H9 (cell line): ENCODE measurements around the gene GPR82. TPM values are rescaled to one million over a fixed set of nuclear protein-coding genes. Genes with fewer than 3 reads are reported as not detected.

Source experiments
- DNase-seq: peaks from one replicate; pipeline ENCODE4 v3.0.0-alpha.2; 2017
- H2AFZ ChIP-seq: one replicate; pipeline ENCODE4 v1.6.1; 2013; ENCODE audit warnings: mild to moderate bottlenecking, low read length, control low read depth, moderate library complexity
- H2AK5ac ChIP-seq: 2 replicates; pipeline ENCODE4 v1.6.1; 2013; ENCODE audit warnings: low read length, control low read depth, mixed read lengths; ENCODE audit not compliant: insufficient read length
- H2BK120ac ChIP-seq: one replicate; pipeline ENCODE4 v1.6.1; 2013; ENCODE audit warnings: low read depth, mild to moderate bottlenecking, low read length, control low read depth, inconsistent platforms; ENCODE audit not compliant: poor library complexity, severe bottlenecking
- H2BK12ac ChIP-seq: 2 replicates; pipeline ENCODE4 v1.6.1; 2013; ENCODE audit warnings: low read length, control low read depth, mixed read lengths, low read depth; ENCODE audit not compliant: insufficient read length
- H2BK15ac ChIP-seq: 2 replicates; pipeline ENCODE4 v1.6.1; 2013; ENCODE audit warnings: low read depth, low read length, control low read depth
- H2BK20ac ChIP-seq: one replicate; pipeline ENCODE4 v1.6.1; 2013; ENCODE audit warnings: low read depth, mild to moderate bottlenecking, low read length, control low read depth, inconsistent platforms; ENCODE audit not compliant: poor library complexity, severe bottlenecking
- H2BK5ac ChIP-seq: 2 replicates; pipeline ENCODE4 v1.6.1; 2013; ENCODE audit warnings: low read length, control low read depth, mixed read lengths; ENCODE audit not compliant: insufficient read length
- H3K14ac ChIP-seq: 2 replicates; pipeline ENCODE4 v1.6.1; 2013; ENCODE audit warnings: low read length, control low read depth; ENCODE audit not compliant: insufficient read depth
- H3K18ac ChIP-seq: 2 replicates; pipeline ENCODE4 v1.6.1; 2013; ENCODE audit warnings: low read depth, mild to moderate bottlenecking, mixed read lengths, low read length, control low read depth; ENCODE audit not compliant: insufficient read length
- H3K23ac ChIP-seq: 2 replicates; pipeline ENCODE4 v1.6.1; 2013; ENCODE audit warnings: low read length, control low read depth, mixed read lengths, low read depth; ENCODE audit not compliant: insufficient read length
- H3K23me2 ChIP-seq: 2 replicates; pipeline ENCODE4 v1.6.1; 2013; ENCODE audit warnings: low read depth, mild to moderate bottlenecking, mixed read lengths, low read length, control low read depth; ENCODE audit not compliant: insufficient read length, poor library complexity, severe bottlenecking
- H3K27ac ChIP-seq: 2 replicates; pipeline ENCODE4 v1.5.1; 2013; ENCODE audit warnings: low read length, control low read depth, mixed read lengths, low read depth; ENCODE audit not compliant: insufficient read length
- H3K27me3 ChIP-seq: 2 replicates; pipeline ENCODE4 v1.6.1; 2013; ENCODE audit warnings: low read length, control low read depth, inconsistent platforms; ENCODE audit not compliant: insufficient read depth
- H3K4ac ChIP-seq: 2 replicates; pipeline ENCODE4 v1.6.1; 2013; ENCODE audit warnings: low read depth, mild to moderate bottlenecking, control low read depth, inconsistent platforms, low read length, moderate library complexity
- H3K4me1 ChIP-seq: 2 replicates; pipeline ENCODE4 v1.6.1; 2013; ENCODE audit warnings: low read length, control low read depth, inconsistent platforms; ENCODE audit not compliant: insufficient read depth
- H3K4me2 ChIP-seq: 2 replicates; pipeline ENCODE4 v1.6.1; 2013; ENCODE audit warnings: low read length, control low read depth, mixed read lengths; ENCODE audit not compliant: insufficient read length, insufficient read depth
- H3K56ac ChIP-seq: 2 replicates; pipeline ENCODE4 v1.6.1; 2013; ENCODE audit warnings: low read depth, mild to moderate bottlenecking, mixed read lengths, low read length, control low read depth; ENCODE audit not compliant: insufficient read length
- H3K79me1 ChIP-seq: 2 replicates; pipeline ENCODE4 v1.6.1; 2013; ENCODE audit warnings: low read depth, mild to moderate bottlenecking, moderate library complexity, low read length, control low read depth, inconsistent platforms; ENCODE audit not compliant: insufficient read depth, poor library complexity, severe bottlenecking
- H3K79me2 ChIP-seq: 2 replicates; pipeline ENCODE4 v1.6.1; 2013; ENCODE audit warnings: low read length, control low read depth, inconsistent platforms; ENCODE audit not compliant: insufficient read depth
- H3K9ac ChIP-seq: 2 replicates; pipeline ENCODE4 v1.6.1; 2013; ENCODE audit warnings: low read length, control low read depth, mixed read lengths; ENCODE audit not compliant: insufficient read length; ENCODE audit errors: extremely low read depth
- H3K9me3 ChIP-seq: one replicate; pipeline ENCODE4 v1.6.1; 2013; ENCODE audit warnings: low read depth, low read length, inconsistent platforms; ENCODE audit not compliant: control insufficient read depth
- H3T11ph ChIP-seq: one replicate; pipeline ENCODE4 v1.6.1; 2013; ENCODE audit warnings: mild to moderate bottlenecking, low read length, control low read depth, inconsistent platforms
- H4K20me1 ChIP-seq: one replicate; pipeline ENCODE4 v1.6.1; 2013; ENCODE audit not compliant: control insufficient read depth, insufficient read length, insufficient read depth
- H4K5ac ChIP-seq: 2 replicates; pipeline ENCODE4 v1.6.1; 2013; ENCODE audit warnings: low read depth, mild to moderate bottlenecking, mixed read lengths, low read length, control low read depth; ENCODE audit not compliant: insufficient read length
- H4K8ac ChIP-seq: replicated peaks from 2 replicates; pipeline ENCODE4 v1.6.1; 2013; ENCODE audit warnings: low read length, control low read depth, mixed read lengths, low read depth; ENCODE audit not compliant: insufficient read length
- H4K91ac ChIP-seq: 2 replicates; pipeline ENCODE4 v1.6.1; 2013; ENCODE audit warnings: low read depth, mild to moderate bottlenecking, moderate library complexity, mixed read lengths, low read length, control low read depth; ENCODE audit not compliant: insufficient read length
- H3K27ac Mint-ChIP-seq, 3 experiments: 2 replicates in 2 of 3; 3 replicates in 1 of 3; pipeline ENCODE4 v1.8.0; 2020 to 2021; ENCODE audit warnings: mixed read lengths in 3 of 3, mild to moderate bottlenecking in 1 of 3, moderate library complexity in 1 of 3
- H3K27me3 Mint-ChIP-seq: 2 replicates; pipeline ENCODE4 v1.8.0; 2021; ENCODE audit warnings: low read depth, mild to moderate bottlenecking, moderate library complexity, mixed read lengths
- H3K36me3 Mint-ChIP-seq, 3 experiments: 2 replicates in 2 of 3; 3 replicates in 1 of 3; pipeline ENCODE4 v1.8.0; 2020 to 2021; ENCODE audit warnings: low read depth in 3 of 3, mixed read lengths in 3 of 3; ENCODE audit not compliant: insufficient read depth in 1 of 3
- H3K4me1 Mint-ChIP-seq, 2 experiments: 2 replicates each; pipeline ENCODE4 v1.8.0; 2020; ENCODE audit warnings: mixed read lengths in 2 of 2
- H3K4me3 Mint-ChIP-seq, 2 experiments: 2 replicates in 1 of 2; 3 replicates in 1 of 2; pipeline ENCODE4 v1.8.0; 2020 to 2021; ENCODE audit warnings: mild to moderate bottlenecking in 2 of 2, mixed read lengths in 2 of 2, moderate library complexity in 1 of 2
- H3K9me3 Mint-ChIP-seq, 2 experiments: 2 replicates in 1 of 2; 3 replicates in 1 of 2; pipeline ENCODE4 v1.8.0; 2020; ENCODE audit warnings: mild to moderate bottlenecking in 2 of 2, mixed read lengths in 2 of 2, moderate library complexity in 1 of 2
- WGBS: extraction: QIAGEN DNeasy Blood & Tissue Kit; methylation state at CpG from one replicate; pipeline ENCODE4 v1.1.7; 2013; ENCODE audit warnings: missing lambda C conversion rate, low lambda C conversion rate, mixed read lengths; ENCODE audit not compliant: insufficient read length; ENCODE audit errors: extremely low coverage; 5-methylcytosine and 5-hydroxymethylcytosine counted together
- total RNA-seq: library from RNA; stranded (reverse); gene quantifications from 2 replicates; pipeline ENCODE4 v1.2.1, GENCODE V29; 2021
- TF ChIP-seq, protein P1 (sequence below): fragments of 200-600 bp; sonication (generic); conservative IDR thresholded peaks from 3 replicates; pipeline ENCODE4 v1.8.0; 2021; ENCODE audit warnings: antibody characterized with exemption, mild to moderate bottlenecking

The GPR82 gene
- total RNA-seq, 1 experiment from 2014 or later = not detected

DNA sequence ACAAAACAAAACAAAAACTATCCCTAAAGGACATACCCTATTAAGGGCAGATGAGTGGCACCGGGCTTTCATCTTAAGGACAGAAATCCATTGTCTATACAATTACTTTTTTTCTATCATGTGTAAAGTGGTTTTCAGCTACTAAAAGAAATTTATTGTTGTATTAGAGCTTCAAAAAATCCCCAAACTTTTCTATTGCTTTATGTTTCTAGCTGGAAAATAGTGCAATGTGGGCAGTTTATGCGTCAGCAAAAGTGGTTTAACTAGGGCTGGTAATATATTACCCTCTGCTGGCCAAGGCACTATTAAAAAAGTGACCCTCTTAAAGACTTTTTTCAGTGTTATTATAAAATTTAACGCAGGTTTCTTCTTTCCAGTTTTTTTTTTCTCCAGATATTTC is 15.5 kb upstream of the GPR82 start:
- H3K27me3 ChIP-seq = no peaks in the 10 kb centered on the region

More for the DNA sequence above, 15.5 kb upstream of the GPR82 start:
- no CpG with 5 or more reads among the region's 3 CpGs for WGBS
- Histone ChIP-seq H2BK5ac (no peak overlapping the region), H3K14ac (no peak overlapping the region), H3K9ac (no peak overlapping the region), H3K4me2 (no peak overlapping the region), H4K91ac (no peak overlapping the region), H3K4ac (no peak overlapping the region), H3K9me3 (no peaks in the 10 kb centered on the region), H3K79me2 (no peaks in the 10 kb centered on the region), H4K5ac (no peak overlapping the region), H3K23me2 (no peaks in the 10 kb centered on the region), H2BK12ac (no peak overlapping the region), H2BK20ac (no peak overlapping the region), H2BK15ac (no peak overlapping the region), H2AK5ac (no peak overlapping the region), H4K8ac (no peak overlapping the region), H3K23ac (no peak overlapping the region), H4K20me1 (no peaks in the 10 kb centered on the region), H3T11ph (no peak overlapping the region), H3K56ac (no peak overlapping the region), H2BK120ac (no peak overlapping the region), H2AFZ (no peak overlapping the region), H3K27ac (no peak overlapping the region), H3K79me1 (no peaks in the 10 kb centered on the region), H3K18ac (no peak overlapping the region), H3K4me1 (peaks cover 14% of the 10 kb centered on the region; the same call in 1 of the 2 replicates)
- no peak overlapping the region for H3K4me3 Mint-ChIP-seq
- peaks cover 28 to 44% of the 10 kb centered on the region in 2 experiments for H3K4me1 Mint-ChIP-seq
- H3K27me3 Mint-ChIP-seq = no peaks in the 10 kb centered on the region
- H3K27ac Mint-ChIP-seq = no peak overlapping the region
- TF ChIP-seq, protein P1, sequence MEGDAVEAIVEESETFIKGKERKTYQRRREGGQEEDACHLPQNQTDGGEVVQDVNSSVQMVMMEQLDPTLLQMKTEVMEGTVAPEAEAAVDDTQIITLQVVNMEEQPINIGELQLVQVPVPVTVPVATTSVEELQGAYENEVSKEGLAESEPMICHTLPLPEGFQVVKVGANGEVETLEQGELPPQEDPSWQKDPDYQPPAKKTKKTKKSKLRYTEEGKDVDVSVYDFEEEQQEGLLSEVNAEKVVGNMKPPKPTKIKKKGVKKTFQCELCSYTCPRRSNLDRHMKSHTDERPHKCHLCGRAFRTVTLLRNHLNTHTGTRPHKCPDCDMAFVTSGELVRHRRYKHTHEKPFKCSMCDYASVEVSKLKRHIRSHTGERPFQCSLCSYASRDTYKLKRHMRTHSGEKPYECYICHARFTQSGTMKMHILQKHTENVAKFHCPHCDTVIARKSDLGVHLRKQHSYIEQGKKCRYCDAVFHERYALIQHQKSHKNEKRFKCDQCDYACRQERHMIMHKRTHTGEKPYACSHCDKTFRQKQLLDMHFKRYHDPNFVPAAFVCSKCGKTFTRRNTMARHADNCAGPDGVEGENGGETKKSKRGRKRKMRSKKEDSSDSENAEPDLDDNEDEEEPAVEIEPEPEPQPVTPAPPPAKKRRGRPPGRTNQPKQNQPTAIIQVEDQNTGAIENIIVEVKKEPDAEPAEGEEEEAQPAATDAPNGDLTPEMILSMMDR = no peak
- H3K36me3 Mint-ChIP-seq = peaks cover 3 to 7% (median 6%) of the 10 kb centered on the region in 3 experiments; a peak in 4 of 7 replicates
- no peak for DNase-seq
- peaks cover 48 to 56% of the 10 kb centered on the region in 2 experiments for H3K9me3 Mint-ChIP-seq
